Endothelial cell of umbilical vein (primary cell): ENCODE results near the gene POP5. TPM values are rescaled to one million over a fixed set of nuclear protein-coding genes. Genes with fewer than 3 reads are reported as not detected.

Source experiments
- BruUV-seq: library from RNA; stranded (reverse); fragments of 400-500 nt; replicated peaks from 2 replicates; lab custom pipeline; 2021; lab: Mats Ljungman, UMichigan
- CTCF ChIA-PET: fragments of 300-600, 350-600 bp; sonication (Branson Sonifier 250); formaldehyde crosslinking; loops from one replicate; lab custom pipeline; 2021; ENCODE audit warnings: antibody characterized with exemption, inconsistent platforms; lab: Charles Lee
- POLR2A ChIA-PET: fragments of 300-600, 350-600 bp; sonication (Branson Sonifier 250); formaldehyde crosslinking; loops from one replicate; lab custom pipeline; 2021; ENCODE audit warnings: antibody characterized with exemption, inconsistent platforms; lab: Charles Lee
- DNase-seq: peaks from one replicate; pipeline ENCODE4 v3.0.0-alpha.2; 2011; ENCODE audit warnings: low read depth, low spot score
- FAIRE-seq: peaks from 2 replicates; lab custom pipeline; 2011; peaks lifted over from hg19 to GRCh38; lab: Jason Lieb, UNC
- H2AFZ ChIP-seq: 2 replicates; pipeline ENCODE4 v1.6.0; 2012; ENCODE audit warnings: low read depth, low read length, control low read depth, inconsistent platforms
- H3K27ac ChIP-seq: 2 replicates; pipeline ENCODE4 v1.5.1; 2011; ENCODE audit warnings: low read depth, mild to moderate bottlenecking, control low read depth, low read length, moderate library complexity; ENCODE audit not compliant: insufficient read depth
- H3K27me3 ChIP-seq, 2 experiments: 2 replicates each; pipeline versions ENCODE4 v1.6.0 to v1.6.1; 2011; ENCODE audit warnings: low read length in 2 of 2, mixed read lengths in 1 of 2; ENCODE audit not compliant: control insufficient read depth in 2 of 2, insufficient read depth in 2 of 2
- H3K36me3 ChIP-seq, 2 experiments: 2 replicates in 1 of 2; 3 replicates in 1 of 2; pipeline ENCODE4 v1.5.1; 2011; ENCODE audit warnings: low read length in 2 of 2, mild to moderate bottlenecking in 1 of 2, moderate library complexity in 1 of 2; ENCODE audit not compliant: control insufficient read depth in 2 of 2, insufficient read depth in 2 of 2; ENCODE audit errors: extremely low read depth in 1 of 2
- H3K4me1 ChIP-seq: 3 replicates; pipeline ENCODE4 v1.5.1; 2011; ENCODE audit warnings: mild to moderate bottlenecking, low read length; ENCODE audit not compliant: control insufficient read depth, insufficient read depth; ENCODE audit errors: extremely low read depth
- H3K4me2 ChIP-seq: 2 replicates; pipeline ENCODE4 v1.6.1; 2011; ENCODE audit warnings: low read length, control low read depth, mixed read lengths; ENCODE audit not compliant: insufficient read depth
- H3K4me3 ChIP-seq, 3 experiments: fragments of 200-600 bp in 1 of 3; sonication (generic), shearing (Covaris generic) in 1 of 3; replicated peaks in 1 of 3; 2 replicates each; pipeline ENCODE4 v1.5.1; 2011 to 2016; ENCODE audit warnings: control low read depth in 3 of 3, low read length in 3 of 3, mild to moderate bottlenecking in 2 of 3, inconsistent platforms in 1 of 3, low read depth in 1 of 3, moderate library complexity in 1 of 3; ENCODE audit not compliant: insufficient read depth in 1 of 3
- H3K79me2 ChIP-seq: 2 replicates; pipeline ENCODE4 v1.6.0; 2012; ENCODE audit warnings: low read length, inconsistent platforms; ENCODE audit not compliant: control insufficient read depth, insufficient read depth
- H3K9ac ChIP-seq: replicated peaks from 2 replicates; pipeline ENCODE3; 2011; ENCODE audit warnings: low read length, control low read depth; ENCODE audit not compliant: insufficient read depth; ENCODE audit errors: extremely low read depth
- H3K9me1 ChIP-seq: replicated peaks from 3 replicates; pipeline ENCODE4 v1.6.0; 2011; ENCODE audit warnings: mild to moderate bottlenecking, low read length; ENCODE audit not compliant: control insufficient read depth, insufficient read depth; ENCODE audit errors: extremely low read depth
- H3K9me3 ChIP-seq: replicated peaks from 2 replicates; pipeline ENCODE4 v1.5.1; 2012; ENCODE audit warnings: low read length, inconsistent platforms; ENCODE audit not compliant: control insufficient read depth, insufficient read depth
- H4K20me1 ChIP-seq: replicated peaks from 2 replicates; pipeline ENCODE3; 2011; ENCODE audit warnings: mild to moderate bottlenecking, low read length; ENCODE audit not compliant: control insufficient read depth, insufficient read depth; ENCODE audit errors: extremely low read depth
- CTCF ChIP-seq, 2 donors: IDR thresholded peaks; 1 replicate in 1 of 2; 2 replicates in 1 of 2; pipeline ENCODE4 v1.5.1; 2011; ENCODE audit warnings: low read length in 2 of 2, mild to moderate bottlenecking in 2 of 2, moderate library complexity in 2 of 2, control low read depth in 1 of 2, inconsistent platforms in 1 of 2, low read depth in 1 of 2; ENCODE audit not compliant: insufficient read depth in 1 of 2; ENCODE audit errors: extremely low read depth in 1 of 2
- EZH2 ChIP-seq: IDR thresholded peaks from 2 replicates; pipeline ENCODE4 v1.6.1; 2012; ENCODE audit warnings: borderline replicate concordance, low read depth, mild to moderate bottlenecking, moderate library complexity, low read length, inconsistent platforms; ENCODE audit not compliant: severe bottlenecking
- FOS ChIP-seq: IDR thresholded peaks from 2 replicates; pipeline ENCODE4 v1.6.1; 2011; ENCODE audit warnings: mild to moderate bottlenecking, low read length, moderate library complexity, borderline replicate concordance; ENCODE audit not compliant: insufficient read depth
- dilution Hi-C: fragments of 300-500 bp; cut with MboI; formaldehyde crosslinking; loops from one replicate; pipeline ENCODE4 v1.15.0; 2019; ENCODE audit warnings: low sequenced_read_pairs; ENCODE audit not compliant: extremely low pct_ligation_motif_present
- intact Hi-C: fragments of 100-400 bp; cut with micrococcal nuclease; formaldehyde crosslinking; loops from one replicate; pipeline ENCODE4 v1.10.0; 2022
- polyA plus RNA-seq, 4 experiments: library from polyadenylated mRNA; depleted of rRNA in 3 of 4; stranded (reverse) in 3 of 4; unstranded in 1 of 4; fragments of >200 nt; gene quantifications; 2 replicates each; pipeline versions ENCODE4 v1.2.1 to v1.2.3, GENCODE V29; 2011 to 2012; ENCODE audit warnings: missing spikeins in 1 of 4
- total RNA-seq: library from RNA; stranded (reverse); gene quantifications from 2 replicates; pipeline ENCODE4 v1.2.3, GENCODE V29; 2021
- TF ChIP-seq, protein P1 (sequence below): IDR thresholded peaks from 2 replicates; pipeline ENCODE4 v1.6.1; 2011; ENCODE audit not compliant: insufficient read depth, insufficient read length

Gene POP5
- total and polyA plus RNA-seq, 2 donors (not counting 3 experiments of a cell fraction or from before 2014, with no cell fraction given) = 25.7 to 60.2 TPM

DNA sequence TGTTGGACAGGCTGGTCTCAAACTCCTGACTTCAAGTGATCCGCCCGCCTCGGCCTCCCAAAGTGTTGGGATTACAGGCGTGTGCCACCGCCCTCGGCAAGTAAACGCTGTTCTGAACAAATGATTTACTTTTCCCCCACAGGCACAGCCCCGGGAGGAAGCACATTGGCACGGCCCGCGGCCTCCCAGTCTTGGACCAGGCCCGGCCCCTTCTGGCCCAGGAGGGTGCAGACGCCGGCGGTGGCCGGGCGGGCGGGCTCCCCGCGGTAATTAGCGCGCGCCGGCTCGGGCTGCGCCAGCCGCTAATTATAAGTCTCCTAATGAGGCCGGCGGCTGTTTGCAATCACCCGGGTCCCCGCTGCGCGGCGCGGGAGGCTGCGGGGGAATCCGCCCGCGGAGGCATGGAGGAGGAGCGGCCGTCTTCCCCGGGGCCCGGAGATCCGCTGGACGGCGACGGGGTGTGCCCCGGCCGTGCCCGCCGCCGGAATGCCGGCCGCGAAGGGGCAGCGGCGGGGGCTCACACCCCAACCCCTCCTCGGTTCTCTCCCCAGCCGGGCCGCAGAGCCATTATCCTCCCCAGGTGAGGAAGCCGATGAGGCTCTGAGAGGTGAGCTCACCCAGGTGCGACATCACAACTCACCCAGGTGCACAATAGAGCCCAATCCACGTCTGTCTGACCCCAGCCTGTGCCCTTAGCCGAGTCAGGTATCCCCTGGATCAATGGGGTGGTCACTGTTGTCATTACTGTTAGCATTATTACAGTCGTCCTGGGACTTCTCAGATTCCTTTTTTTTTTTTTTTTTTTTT is 3.3 kb upstream of the POP5 start:
- BruUV-seq = no TSS peak
- H3K4me3 ChIP-seq = peak overlapping the region in 2 of 3 experiments; percentile 18 to 29
- intact Hi-C loops = loop anchor here (5.0 kb wide), 2 partner anchors 143 to 513 kb away; partner anchors contain the start of gene ACADS
- DNase-seq (peak; percentile 30), FAIRE-seq (no peak)
- peaks cover 13% of the 10 kb centered on the region for H3K4me1 ChIP-seq
- no peak overlapping the region for H3K27ac ChIP-seq
- no peak overlapping the region for H3K9ac ChIP-seq
- POLR2A ChIA-PET = no interaction called here
- peak overlapping the region; percentile 45 for H3K4me2 ChIP-seq
- no peaks in the 10 kb centered on the region for H3K9me3 ChIP-seq
- dilution Hi-C loops = no loop called here
- no peaks in the 10 kb centered on the region for H4K20me1 ChIP-seq
- no peaks in the 10 kb centered on the region for H3K79me2 ChIP-seq
- CTCF ChIA-PET = interaction anchor here (0.7 to 6.6 kb wide), 5 partner anchors 64 to 475 kb away, joined by 3 to 99 read pairs (median 6); no protein-coding TSS in a partner anchor
- H3K9me1 ChIP-seq = no peaks in the 10 kb centered on the region
- H2AFZ ChIP-seq = peak overlapping the region; percentile 82
- TF ChIP-seq, protein P1, sequence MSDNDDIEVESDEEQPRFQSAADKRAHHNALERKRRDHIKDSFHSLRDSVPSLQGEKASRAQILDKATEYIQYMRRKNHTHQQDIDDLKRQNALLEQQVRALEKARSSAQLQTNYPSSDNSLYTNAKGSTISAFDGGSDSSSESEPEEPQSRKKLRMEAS = no peak
- TF ChIP-seq EZH2 = no peak
- TF ChIP-seq CTCF (IDR thresholded peaks at IDR 0.05; ENCODE audit: extremely low read depth in 1 of 2, insufficient read depth in 1 of 2, low read depth in 1 of 2, low read length in 2 of 2) = peak; percentile 13 to 44
- TF ChIP-seq FOS = no peak
- H3K27me3 ChIP-seq = no peaks in the 10 kb centered on the region
- H3K36me3 ChIP-seq = peaks cover 1 to 2% of the 10 kb centered on the region in 2 experiments
